Tibial nerve (tissue), 3 donors: ENCODE measurements around the gene FAM78A.

Source experiments
- CTCF ChIP-seq, 5 experiments: fragments of 200-600 bp in 3 of 5; fragments of 450-650 bp in 2 of 5; sonication (generic) in 3 of 5; IDR thresholded peaks; one replicate each; pipeline ENCODE4 v1.5.1; 2016 to 2019; ENCODE audit warnings: antibody characterized with exemption in 5 of 5, mild to moderate bottlenecking in 3 of 5, moderate library complexity in 2 of 5
- POLR2A ChIP-seq, 2 donors: fragments of 450-650 bp; IDR thresholded peaks; one replicate each; pipeline ENCODE4 v1.6.1; 2017; ENCODE audit warnings: antibody characterized with exemption in 2 of 2, mild to moderate bottlenecking in 2 of 2, moderate library complexity in 2 of 2

- TF ChIP-seq CTCF (IDR thresholded peaks at IDR 0.05) (no peak), POLR2A (IDR thresholded peaks at IDR 0.05) (no peak)
Measured at GRCh38 chr9:131218370-131218769, 57.9 kb downstream of the FAM78A start.
